Stimulated activated naive CD8-positive, alpha-beta T cell treated with anti-CD3 and anti-CD28 coated beads, Interleukin-15, amount 100 ng/mL, for 72 hours (primary cell): ENCODE results near the gene EPO.
"Not testable (repeated sequence)": the region's sequence is repeated elsewhere in the genome, so short reads cannot be mapped to it uniquely, and the experiment has no call there.

Source experiments
- ATAC-seq: fragments of 150-1000 bp; cut with Tn5 transposase; 2 replicates; pipeline ENCODE4 v1.10.0; 2021; ENCODE audit warnings: mild to moderate bottlenecking, moderate library complexity
- DNase-seq, 2 donors: peaks; one replicate each; pipeline ENCODE4 v3.0.0; 2021 to 2022
- H3K27ac Mint-ChIP-seq, 2 donors: one replicate each; pipeline ENCODE4 v1.8.0; 2022; ENCODE audit warnings: mild to moderate bottlenecking in 2 of 2, mixed read lengths in 2 of 2, moderate library complexity in 2 of 2
- H3K27me3 Mint-ChIP-seq: one replicate; pipeline ENCODE4 v1.8.0; 2022; ENCODE audit warnings: mixed read lengths
- H3K4me1 Mint-ChIP-seq: one replicate; pipeline ENCODE4 v1.8.0; 2022; ENCODE audit warnings: mild to moderate bottlenecking, mixed read lengths
- H3K4me3 Mint-ChIP-seq, 2 donors: one replicate each; pipeline ENCODE4 v1.8.0; 2022; ENCODE audit warnings: mild to moderate bottlenecking in 2 of 2, mixed read lengths in 2 of 2, moderate library complexity in 1 of 2
- H3K9me3 Mint-ChIP-seq, 2 donors: one replicate each; pipeline ENCODE4 v1.8.0; 2022; ENCODE audit warnings: mixed read lengths in 2 of 2

EPO gene

DNA sequence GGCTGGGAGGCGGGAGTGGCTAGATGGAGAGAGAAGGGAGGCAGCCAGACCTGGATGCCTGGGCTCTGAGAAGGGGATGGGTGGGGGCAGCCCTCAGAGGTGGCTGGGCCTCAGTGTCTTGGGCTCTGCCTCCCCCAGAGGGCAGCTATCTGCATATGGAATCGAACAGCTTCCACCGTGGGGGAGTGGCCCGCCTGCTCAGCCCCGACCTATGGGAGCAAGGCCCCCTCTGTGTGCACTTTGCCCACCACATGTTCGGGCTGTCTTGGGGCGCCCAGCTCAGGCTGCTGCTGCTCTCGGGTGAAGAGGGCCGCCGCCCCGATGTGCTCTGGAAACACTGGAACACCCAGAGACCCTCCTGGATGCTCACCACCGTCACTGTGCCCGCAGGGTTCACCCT, 16.4 kb downstream of the EPO start:
- no peak for DNase-seq
- ATAC-seq = no peak
- no peaks in the 10 kb centered on the region for H3K27me3 Mint-ChIP-seq
- H3K9me3 Mint-ChIP-seq = no peaks in the 10 kb centered on the region
- no peak overlapping the region for H3K4me3 Mint-ChIP-seq
- peaks cover 6% of the 10 kb centered on the region for H3K4me1 Mint-ChIP-seq
- H3K27ac Mint-ChIP-seq = no peak overlapping the region

DNA sequence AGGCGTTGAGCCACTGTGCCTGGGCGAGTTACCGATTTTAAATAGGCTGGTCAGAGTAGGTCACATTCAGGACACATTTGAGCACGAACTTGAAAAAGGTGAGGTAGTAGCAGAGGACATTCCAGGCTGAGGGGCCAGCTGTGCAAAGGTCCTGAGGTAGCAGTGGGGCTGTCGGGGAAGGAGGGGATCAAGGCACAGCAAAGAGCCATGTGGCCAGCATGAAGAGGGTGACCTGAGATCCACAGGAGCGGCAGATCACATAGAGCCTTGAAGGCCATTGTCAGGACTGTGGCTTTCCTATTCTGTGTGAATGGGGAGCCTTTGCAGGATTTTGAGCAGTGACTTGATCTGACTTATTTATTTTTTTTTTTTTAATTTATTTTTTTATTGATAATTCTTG, 19.7 kb downstream of the EPO start:
- peaks cover 11% of the 10 kb centered on the region for H3K27me3 Mint-ChIP-seq
- DNase-seq (no peak), ATAC-seq (no peak)
- H3K4me1 Mint-ChIP-seq = peaks cover under 1% of the 10 kb centered on the region
- H3K9me3 Mint-ChIP-seq = peaks cover 0 to 5% of the 10 kb centered on the region in 2 donors
- H3K4me3 Mint-ChIP-seq = no peak overlapping the region
- no peak overlapping the region for H3K27ac Mint-ChIP-seq

DNA sequence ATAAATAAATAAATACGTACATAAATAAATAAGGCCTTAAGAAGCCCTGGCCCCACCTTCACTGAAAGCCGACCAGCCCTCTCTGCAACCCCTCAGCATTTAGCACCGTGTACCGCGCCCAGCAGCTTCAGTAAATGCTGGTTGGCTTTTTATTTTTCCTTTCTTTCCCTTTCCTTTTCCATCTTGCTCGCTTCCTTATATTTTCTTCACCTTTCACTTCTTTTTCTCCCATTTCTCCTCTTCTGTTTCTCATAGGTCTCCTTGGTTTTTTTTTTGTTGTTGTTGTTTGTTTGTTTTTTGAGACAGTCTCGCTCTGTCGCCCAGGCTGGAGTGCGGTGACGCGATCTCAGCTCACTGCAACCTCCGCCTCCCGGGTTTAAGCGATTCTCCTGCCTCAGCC, 24.3 kb downstream of the EPO start:
- peaks cover 43% of the 10 kb centered on the region for H3K27me3 Mint-ChIP-seq
- ATAC-seq (no peak), DNase-seq (no peak)
- H3K4me3 Mint-ChIP-seq = peak overlapping the region in 1 of 2 donors; percentile 96
- peaks cover 5% of the 10 kb centered on the region for H3K4me1 Mint-ChIP-seq
- peaks cover 0 to 5% of the 10 kb centered on the region in 2 donors for H3K9me3 Mint-ChIP-seq
- H3K27ac Mint-ChIP-seq = no peak overlapping the region

- ATAC-seq (peak; percentile 96), DNase-seq (peak; percentile 21 to 70)
- Mint-ChIP-seq H3K27ac (peak overlapping the region; percentile 96 to 98), H3K4me3 (peak overlapping the region; percentile 86 to 96), H3K27me3 (peaks cover 44% of the 10 kb centered on the region), H3K4me1 (peaks cover 5% of the 10 kb centered on the region), H3K9me3 (peaks cover 0 to 5% of the 10 kb centered on the region in 2 donors)
Measured at GRCh38 chr7:100745184-100745583, 24.9 kb downstream of the EPO start.

DNA sequence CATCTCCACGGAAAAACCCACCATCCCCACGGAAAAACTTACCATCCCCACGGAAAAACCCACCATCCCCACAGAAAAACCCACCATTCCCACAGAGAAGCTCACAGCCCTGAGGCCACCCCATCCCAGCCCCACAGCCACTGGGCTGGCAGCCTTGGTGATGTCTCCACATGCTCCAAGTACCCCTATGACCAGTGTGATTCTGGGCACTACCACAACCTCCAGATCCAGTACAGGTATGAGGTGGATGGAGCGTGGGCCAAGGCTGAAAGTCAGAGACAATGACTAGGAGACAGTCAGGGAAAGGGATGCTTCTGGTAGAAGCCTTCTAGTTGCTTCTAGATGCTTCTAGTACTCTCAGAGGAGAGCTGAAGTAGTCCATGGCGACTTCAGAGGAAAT, 32.7 kb downstream of the EPO start:
- Mint-ChIP-seq H3K4me1 (no peaks in the 10 kb centered on the region), H3K27me3 (peaks cover 40% of the 10 kb centered on the region), H3K27ac (peak overlapping the region in 1 of 2 donors; percentile 95), H3K9me3 (peaks cover 0 to 10% of the 10 kb centered on the region in 2 donors), H3K4me3 (no peak overlapping the region)
- DNase-seq = no peak
- peak; percentile 62 for ATAC-seq

DNA sequence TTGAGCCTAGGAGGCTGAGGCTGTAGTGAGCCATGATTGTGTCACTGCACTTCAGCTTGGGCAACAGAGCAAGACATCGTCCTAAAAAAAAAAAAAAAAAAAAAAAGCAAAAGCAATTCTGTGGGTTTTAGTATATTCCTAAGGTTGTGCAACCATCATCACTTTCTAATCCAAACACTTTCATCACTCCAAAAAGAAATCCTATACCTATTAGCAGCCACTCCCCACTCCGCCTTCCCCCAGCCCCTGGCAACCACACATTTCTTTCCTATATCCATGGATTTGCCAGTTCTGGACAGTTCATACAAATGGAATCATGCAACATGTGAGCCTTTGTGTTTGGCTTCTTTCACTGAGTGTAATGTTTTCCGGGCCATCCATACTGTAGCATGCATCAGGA, 33.5 kb downstream of the EPO start:
- H3K27me3 Mint-ChIP-seq = peaks cover 33% of the 10 kb centered on the region
- H3K4me1 Mint-ChIP-seq = no peaks in the 10 kb centered on the region
- peaks cover 0 to 10% of the 10 kb centered on the region in 2 donors for H3K9me3 Mint-ChIP-seq
- no peak overlapping the region for H3K4me3 Mint-ChIP-seq
- DNase-seq (no peak), ATAC-seq (no peak)
- H3K27ac Mint-ChIP-seq = no peak overlapping the region

- ATAC-seq (no peak), DNase-seq (no peak)
- Mint-ChIP-seq H3K27me3 (no peaks in the 10 kb centered on the region), H3K9me3 (no peaks in the 10 kb centered on the region), H3K27ac (no peak overlapping the region), H3K4me1 (no peaks in the 10 kb centered on the region), H3K4me3 (no peak overlapping the region)
Measured at GRCh38 chr7:100759357-100760171, 39.3 kb downstream of the EPO start.

- not testable (repeated sequence) for H3K4me3 Mint-ChIP-seq, ATAC-seq, H3K27me3 Mint-ChIP-seq, H3K4me1 Mint-ChIP-seq, H3K9me3 Mint-ChIP-seq, DNase-seq, H3K27ac Mint-ChIP-seq
Measured at GRCh38 chr7:100762841-100763240, 42.6 kb downstream of the EPO start.

DNA sequence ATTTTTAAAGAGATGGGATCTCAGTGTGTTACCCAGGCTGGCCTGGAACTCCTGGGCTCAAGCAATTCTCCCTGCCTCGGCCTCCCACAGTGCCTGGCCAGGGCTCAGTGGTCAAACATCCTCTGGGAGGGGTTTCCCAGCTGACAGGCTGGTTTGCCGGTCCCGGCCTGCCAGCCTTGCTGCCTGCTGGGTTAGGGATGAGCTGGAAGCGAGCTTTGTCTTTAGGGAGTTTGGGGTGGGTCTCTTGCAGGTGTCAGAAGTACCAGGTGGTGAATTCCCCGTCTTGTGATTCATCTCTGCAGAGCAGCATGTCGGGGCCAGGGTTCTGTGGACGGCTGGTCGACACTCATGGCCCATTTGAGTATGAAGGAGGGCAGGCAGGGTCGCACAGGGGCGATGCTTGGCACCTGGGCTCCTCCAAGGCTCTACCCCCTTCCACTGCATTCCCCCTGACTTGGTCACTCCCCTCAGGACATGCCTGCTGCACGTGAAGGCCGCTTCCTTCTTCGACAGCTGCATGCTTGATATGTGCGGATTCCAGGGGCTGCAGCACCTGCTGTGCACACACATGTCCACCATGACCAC, 43.4 kb downstream of the EPO start:
- H3K9me3 Mint-ChIP-seq = no peaks in the 10 kb centered on the region
- no peak overlapping the region for H3K27ac Mint-ChIP-seq
- no peak for DNase-seq
- peaks cover 9% of the 10 kb centered on the region for H3K27me3 Mint-ChIP-seq
- no peak for ATAC-seq
- no peaks in the 10 kb centered on the region for H3K4me1 Mint-ChIP-seq
- H3K4me3 Mint-ChIP-seq = no peak overlapping the region

DNA sequence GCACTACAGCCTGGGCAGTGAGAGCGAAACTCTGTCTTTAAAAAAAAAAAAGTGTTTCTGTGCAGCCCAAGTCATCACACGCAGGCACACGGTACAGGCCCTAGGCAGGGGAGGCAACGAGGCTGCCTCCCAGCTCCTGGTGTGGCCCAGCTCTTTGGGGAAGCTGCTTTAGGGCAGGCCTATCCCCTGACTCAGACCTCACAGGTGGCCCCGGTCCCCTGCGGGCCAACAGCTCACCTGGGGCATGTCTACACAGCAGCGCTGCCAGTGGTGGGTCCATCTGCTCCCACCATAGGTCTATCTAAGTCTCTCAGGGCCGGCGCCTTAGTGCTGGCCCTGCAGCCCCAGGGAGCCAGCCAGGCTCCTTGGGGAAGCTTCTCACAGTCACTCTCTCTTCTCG, 44.6 kb downstream of the EPO start:
- no peak for DNase-seq
- no peaks in the 10 kb centered on the region for H3K4me1 Mint-ChIP-seq
- H3K4me3 Mint-ChIP-seq = no peak overlapping the region
- no peak overlapping the region for H3K27ac Mint-ChIP-seq
- H3K9me3 Mint-ChIP-seq = no peaks in the 10 kb centered on the region
- H3K27me3 Mint-ChIP-seq = peaks cover 21% of the 10 kb centered on the region
- ATAC-seq = no peak

GRCh38 chr7:100765250-100765649, 45.0 kb downstream of the EPO start:
- ATAC-seq (no peak), DNase-seq (no peak)
- Mint-ChIP-seq H3K4me1 (no peaks in the 10 kb centered on the region), H3K4me3 (no peak overlapping the region), H3K27me3 (peaks cover 21% of the 10 kb centered on the region), H3K27ac (no peak overlapping the region), H3K9me3 (no peaks in the 10 kb centered on the region)

DNA sequence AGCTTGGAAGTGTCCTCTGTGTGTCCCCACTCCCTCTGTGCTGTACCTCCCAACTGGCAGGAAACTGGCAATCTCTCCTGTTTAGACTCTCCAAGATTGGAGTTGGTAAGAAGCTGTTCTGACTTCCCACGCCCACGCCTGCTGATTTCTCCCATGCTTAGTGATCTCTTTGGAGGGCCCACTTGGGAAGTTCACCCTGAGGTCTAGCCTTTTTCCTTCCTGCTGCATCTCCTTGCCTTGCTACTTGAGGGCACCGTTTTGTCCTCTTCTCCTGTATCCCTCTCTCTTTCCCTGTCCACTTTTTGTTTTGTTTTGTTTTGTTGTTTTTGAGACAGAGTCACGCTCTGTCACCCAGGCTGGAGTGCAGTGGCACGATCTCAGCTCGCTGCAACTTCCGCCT, 48.5 kb downstream of the EPO start:
- H3K9me3 Mint-ChIP-seq = no peaks in the 10 kb centered on the region
- no peak overlapping the region for H3K4me3 Mint-ChIP-seq
- peaks cover 21% of the 10 kb centered on the region for H3K27me3 Mint-ChIP-seq
- H3K27ac Mint-ChIP-seq = no peak overlapping the region
- H3K4me1 Mint-ChIP-seq = no peaks in the 10 kb centered on the region
- ATAC-seq = no peak
- no peak for DNase-seq
